Esophagus mucosa (tissue), 1 donor: ENCODE results near the gene PRKG1. TPM values are rescaled to one million over a fixed set of nuclear protein-coding genes. Genes with fewer than 3 reads are reported as not detected.
A peak's percentile ranks its signal among the peaks of the same experiment; 100 is the strongest.
"Not testable (repeated sequence)": the region's sequence is repeated elsewhere in the genome, so short reads cannot be mapped to it uniquely, and the experiment has no call there.

Experiments
- ATAC-seq: fragments of 200-7000 bp; cut with Tn5 transposase; one replicate; pipeline ENCODE4 v1.9.1; 2020
- total RNA-seq: library from RNA; stranded (reverse); gene quantifications from one replicate; pipeline ENCODE4 v1.2.4, GENCODE V29; 2023
- donor health status: DM: yes; HTN: yes; CAD: no.

Gene PRKG1
- total RNA-seq, 1 donor from 2014 or later = 0.80 TPM

GRCh38 chr10:51445588-51445987, 371.3 kb downstream of the PRKG1 start:
- no peak for ATAC-seq

DNA sequence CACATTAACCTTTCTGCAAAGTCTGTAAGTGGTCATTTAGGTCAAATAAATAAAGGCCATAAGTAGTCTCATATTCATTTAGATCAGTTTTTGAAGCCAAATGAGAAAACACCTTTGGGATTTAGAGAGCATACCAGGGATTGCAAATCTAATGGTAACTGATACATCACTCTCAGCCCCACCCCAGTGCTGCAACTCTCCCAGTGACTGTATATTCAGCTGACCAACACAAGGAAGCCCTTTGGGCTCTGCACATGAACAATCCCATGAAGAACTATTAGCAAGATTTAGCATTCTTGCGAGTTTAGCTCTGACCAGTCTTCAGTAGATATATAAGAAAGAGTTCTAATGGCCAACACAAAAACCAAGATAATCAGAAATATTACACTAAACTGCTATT, 372.8 kb downstream of the PRKG1 start:
- ATAC-seq = no peak

- ATAC-seq = not testable (repeated sequence)
Measured at GRCh38 chr10:51455762-51456161, 381.5 kb downstream of the PRKG1 start.

GRCh38 chr10:51459476-51459875, 385.2 kb downstream of the PRKG1 start:
- ATAC-seq = no peak

DNA sequence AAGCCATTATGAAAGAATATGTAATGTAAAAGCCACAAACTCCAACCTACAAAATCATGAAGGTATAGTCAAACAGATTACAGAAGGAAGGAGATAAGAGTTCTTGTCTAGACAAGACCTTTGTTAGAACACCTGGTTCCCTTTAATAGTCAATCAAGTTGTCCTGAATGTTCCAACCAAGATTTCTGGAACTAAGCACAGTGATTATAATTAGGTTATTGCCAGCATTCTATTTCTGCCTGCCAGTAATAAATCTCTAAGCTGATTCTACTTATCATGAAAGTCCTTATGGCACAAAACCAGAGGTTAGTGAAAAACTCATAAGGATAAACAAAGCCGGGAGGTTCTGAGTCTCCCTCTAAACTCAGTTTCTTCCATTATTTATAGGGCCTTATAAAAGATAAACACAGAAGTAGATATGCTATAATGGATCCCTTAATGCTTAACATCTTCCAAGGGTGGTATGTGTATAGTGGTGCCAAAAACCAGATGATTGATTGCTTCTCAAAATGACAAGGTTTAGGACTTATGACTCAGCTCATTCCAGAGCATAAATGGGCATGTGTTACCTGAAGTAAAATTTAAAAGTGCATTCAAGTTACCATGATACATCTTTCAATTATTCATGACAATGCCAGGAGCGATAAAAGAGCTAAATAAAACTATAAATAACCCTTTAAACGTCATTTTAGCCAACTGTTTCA, 387.9 kb downstream of the PRKG1 start:
- ATAC-seq = peak; percentile 29

DNA sequence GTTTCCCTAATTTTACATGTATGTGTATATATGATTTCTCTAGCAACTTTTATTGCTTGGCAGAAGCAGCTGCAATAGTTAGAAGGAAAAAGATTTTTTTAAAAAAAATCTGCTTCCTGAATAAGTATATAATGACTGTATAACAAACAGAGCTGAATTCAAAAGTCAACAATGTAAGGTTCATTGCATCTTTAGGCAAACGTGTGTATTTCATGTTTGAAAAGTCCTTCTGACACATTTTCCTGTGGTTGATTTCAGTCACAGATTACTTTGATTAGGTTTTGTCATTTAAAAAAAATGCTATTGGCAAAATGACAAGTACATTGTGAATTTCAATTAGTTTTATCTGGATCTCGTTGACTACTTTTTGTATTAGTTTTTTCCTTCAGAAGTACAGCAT, 394.1 kb downstream of the PRKG1 start:
- ATAC-seq = no peak

- ATAC-seq = no peak
Measured at GRCh38 chr10:51469686-51470085, 395.4 kb downstream of the PRKG1 start.

DNA sequence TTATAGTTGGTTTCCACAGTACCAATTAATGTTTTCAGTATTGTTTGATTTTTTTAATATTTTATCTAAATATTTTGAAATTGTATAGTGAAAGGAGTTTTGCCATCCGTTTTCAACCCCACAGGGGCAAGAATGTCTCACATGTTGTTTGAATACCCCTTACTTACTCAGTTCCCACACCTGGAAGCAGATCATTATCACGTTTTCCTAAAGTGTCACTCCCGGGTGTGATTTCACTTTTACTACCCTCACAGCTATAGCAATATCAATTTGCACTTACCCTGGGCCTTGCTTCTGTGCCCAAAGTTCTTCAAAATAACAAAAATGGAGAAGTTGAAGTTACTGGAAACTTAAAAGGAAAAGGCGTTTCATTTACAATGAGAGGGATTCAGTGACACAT, 397.0 kb downstream of the PRKG1 start:
- no peak for ATAC-seq

DNA sequence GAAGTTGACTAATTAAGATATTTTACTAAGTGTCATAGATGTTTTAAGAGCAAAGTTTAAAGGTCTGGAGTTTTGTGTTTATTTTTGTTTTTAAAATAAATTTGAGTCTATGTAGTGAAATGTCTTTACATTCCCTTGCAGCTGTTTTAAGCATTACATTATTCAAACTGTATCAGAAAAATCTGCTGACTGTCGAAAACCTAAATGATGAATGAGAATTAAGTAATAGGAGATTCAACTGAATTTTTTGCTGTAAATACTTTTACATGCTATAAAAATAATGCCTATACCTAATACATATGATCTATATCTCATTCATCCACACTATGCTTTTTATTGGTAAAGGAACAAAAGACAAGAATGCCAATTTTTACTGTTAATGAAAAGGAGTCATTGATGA, 397.9 kb downstream of the PRKG1 start:
- ATAC-seq = no peak

DNA sequence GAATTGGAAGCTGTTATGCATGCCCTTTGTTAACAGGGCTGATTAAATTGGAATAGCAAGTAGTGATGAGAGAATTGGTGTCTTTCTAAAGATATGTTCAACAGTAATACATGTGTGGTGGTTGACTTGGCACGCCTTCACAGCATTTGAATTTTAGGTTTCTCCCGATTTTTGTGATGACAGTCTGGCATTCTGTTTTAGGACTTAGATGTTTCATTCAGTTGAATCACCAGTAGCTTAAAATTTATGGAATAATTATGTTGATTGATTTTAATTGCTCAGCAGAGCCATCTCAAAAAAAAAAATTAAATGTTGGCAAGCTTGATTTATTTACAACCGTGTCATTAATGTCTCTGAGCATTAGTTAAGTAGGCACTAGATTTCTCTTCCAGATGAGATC, 405.4 kb downstream of the PRKG1 start:
- no peak for ATAC-seq

- ATAC-seq = no peak
Measured at GRCh38 chr10:51485668-51486067, 411.4 kb downstream of the PRKG1 start.

- ATAC-seq = no peak
Measured at GRCh38 chr10:51487576-51487975, 413.3 kb downstream of the PRKG1 start.

GRCh38 chr10:51488766-51489408, 414.6 kb downstream of the PRKG1 start:
- ATAC-seq = no peak

DNA sequence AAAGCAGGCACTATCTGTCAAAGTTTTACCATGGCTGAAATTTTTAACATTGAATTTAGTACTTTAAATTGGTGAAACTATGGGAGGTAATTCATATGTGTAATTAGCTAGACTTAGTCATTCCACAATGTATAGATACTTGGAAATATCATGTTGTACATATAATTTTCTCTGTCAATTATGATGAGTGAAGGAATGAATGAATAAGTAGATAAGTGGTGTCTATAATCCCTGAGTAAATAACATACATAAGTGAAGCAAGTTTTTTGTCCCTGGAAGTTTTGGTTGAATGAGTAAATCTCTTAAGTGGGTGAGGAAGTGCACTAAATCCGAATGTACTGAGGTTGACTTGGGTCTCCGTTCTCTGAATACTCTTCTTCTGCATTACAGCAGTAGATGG, 424.1 kb downstream of the PRKG1 start:
- no peak for ATAC-seq

DNA sequence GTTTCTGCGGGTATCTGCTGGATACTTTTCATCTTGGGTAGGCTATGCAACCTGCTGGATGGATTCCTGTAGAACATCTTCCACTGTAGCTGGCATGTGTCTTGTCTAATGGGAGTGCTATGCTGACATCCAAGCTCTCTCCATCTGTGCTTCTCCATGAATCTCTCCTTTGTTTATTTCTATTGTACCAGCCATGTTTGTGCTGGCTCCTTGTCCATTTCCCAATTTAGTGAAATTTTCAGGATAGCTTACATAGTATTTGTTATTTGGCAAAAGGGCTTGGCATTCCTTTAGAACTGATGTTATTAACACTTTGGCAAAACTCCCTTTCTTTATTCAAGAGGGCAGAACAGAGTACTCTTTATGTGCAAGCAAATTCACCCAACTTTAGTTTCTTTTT, 427.1 kb downstream of the PRKG1 start:
- ATAC-seq = no peak

GRCh38 chr10:51502124-51502523, 427.8 kb downstream of the PRKG1 start:
- no peak for ATAC-seq

DNA sequence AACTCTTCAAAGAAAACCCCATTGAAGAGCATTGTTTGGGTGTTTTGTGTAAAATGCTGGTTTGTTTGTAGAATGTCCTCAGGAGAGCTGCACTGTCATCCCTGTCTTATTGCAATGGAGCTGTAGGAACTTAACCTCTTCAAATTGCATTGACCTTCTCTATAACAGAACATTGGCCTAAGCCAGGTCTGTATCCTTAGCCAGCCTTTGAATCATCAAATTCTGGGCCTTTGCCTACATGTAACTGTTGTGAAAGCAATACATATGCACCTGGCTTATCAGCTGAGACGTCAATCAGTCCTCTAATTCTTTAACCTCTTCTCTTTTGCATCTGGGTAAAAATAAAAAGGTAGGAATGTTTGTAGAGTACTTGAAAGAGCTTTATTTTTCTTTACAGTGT, 429.1 kb downstream of the PRKG1 start:
- ATAC-seq = no peak

DNA sequence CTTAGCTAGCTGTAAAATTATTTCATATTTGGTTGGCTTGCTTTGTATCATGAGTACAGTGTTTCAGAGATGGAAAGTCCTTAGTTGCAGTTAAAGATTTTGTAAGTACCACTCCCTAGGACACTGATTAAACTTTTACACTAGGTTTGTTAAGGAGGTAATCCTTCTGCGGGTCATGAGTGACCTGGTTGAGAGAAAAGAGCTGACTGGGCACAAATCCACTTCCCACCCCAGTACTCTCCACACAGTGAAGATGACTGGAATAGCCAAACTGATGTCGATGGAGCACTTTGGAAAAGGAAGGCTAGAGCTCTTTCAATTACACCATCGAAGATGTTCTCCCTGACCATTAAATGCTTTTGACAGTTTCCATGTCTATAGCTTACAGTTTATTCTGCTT, 433.2 kb downstream of the PRKG1 start:
- ATAC-seq = no peak

DNA sequence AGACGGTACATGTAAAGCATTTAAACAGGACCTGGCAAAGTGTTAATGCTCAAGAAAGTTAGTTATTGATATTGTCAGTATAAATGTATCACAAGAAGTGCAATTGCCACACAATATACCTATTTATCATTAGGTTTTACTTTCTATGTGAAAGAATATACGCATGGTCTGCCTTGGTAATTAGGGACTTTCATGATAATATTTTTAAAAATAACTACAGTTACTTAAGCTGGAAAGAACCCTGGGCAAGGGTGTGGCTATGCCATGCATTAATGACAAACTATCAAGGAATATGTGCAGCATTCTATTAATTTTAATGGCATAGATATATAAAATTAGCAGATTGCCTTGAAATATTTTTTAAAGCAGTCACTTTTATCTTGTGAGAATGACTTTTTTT, 433.9 kb downstream of the PRKG1 start:
- no peak for ATAC-seq

DNA sequence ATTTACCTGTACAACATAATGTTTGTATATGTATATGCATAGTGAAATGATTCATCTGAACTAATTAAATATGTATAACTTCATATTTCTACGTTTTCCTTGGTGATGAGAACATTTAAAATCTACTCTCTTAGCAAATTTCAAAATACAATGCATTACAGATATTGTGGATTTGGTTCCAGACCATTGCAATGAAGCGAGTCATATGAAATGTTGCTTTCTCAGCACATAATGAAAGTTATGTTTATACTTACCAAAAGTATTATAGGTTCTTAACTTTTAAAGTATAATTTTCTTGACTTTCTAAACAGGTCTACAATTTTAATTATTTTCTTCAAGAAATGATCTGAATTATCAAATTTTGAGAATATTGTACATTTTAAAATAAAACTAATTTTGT, 435.9 kb downstream of the PRKG1 start:
- no peak for ATAC-seq

DNA sequence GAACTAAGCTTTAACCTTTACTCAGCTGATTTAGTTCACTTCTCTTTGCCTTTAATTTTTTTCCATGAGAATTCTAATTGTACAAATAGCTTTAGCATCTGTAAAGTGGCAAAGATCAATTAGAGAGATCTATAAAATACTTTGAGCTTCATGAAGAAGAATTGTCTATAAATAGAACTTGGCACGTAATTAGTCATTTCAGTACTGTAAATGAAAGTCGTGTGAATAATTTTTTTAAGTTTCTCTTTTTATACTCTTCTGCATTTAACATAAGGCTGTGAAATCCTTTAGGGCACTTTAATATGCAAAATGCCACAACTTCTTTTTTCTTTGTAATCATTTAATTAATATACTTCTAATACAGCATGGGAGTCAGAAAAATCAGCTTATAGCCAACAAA, 447.3 kb downstream of the PRKG1 start:
- ATAC-seq = no peak

- ATAC-seq = no peak
Measured at GRCh38 chr10:51522858-51523257, 448.6 kb downstream of the PRKG1 start.

- ATAC-seq = no peak
Measured at GRCh38 chr10:51523440-51523839, 449.2 kb downstream of the PRKG1 start.

- ATAC-seq = no peak
Measured at GRCh38 chr10:51524041-51524440, 449.8 kb downstream of the PRKG1 start.
